PC-3 (cell line): ENCODE data around the gene GPC6. TPM values are rescaled to one million over a fixed set of nuclear protein-coding genes. Genes with fewer than 3 reads are reported as not detected.

Experiments
- ATAC-seq: fragments of 200-7000 bp; cut with Tn5 transposase; 2 replicates; pipeline ENCODE4 v1.9.1; 2020; ENCODE audit warnings: mild to moderate bottlenecking, moderate library complexity
- BruUV-seq: library from RNA; stranded (reverse); fragments of 400-500 nt; replicated peaks from 2 replicates; lab custom pipeline; 2021; lab: Mats Ljungman, UMichigan
- CTCF ChIA-PET: fragments of 300-600 bp; sonication (Branson Sonifier 250); formaldehyde crosslinking; loops from one replicate; lab custom pipeline; 2022; ENCODE audit warnings: antibody characterized with exemption; lab: Charles Lee
- POLR2A ChIA-PET: fragments of 300-600 bp; sonication (Branson Sonifier 250); formaldehyde crosslinking; loops from one replicate; lab custom pipeline; 2022; ENCODE audit warnings: antibody characterized with exemption; ENCODE audit not compliant: unreplicated experiment; lab: Charles Lee
- DNase-seq: peaks from one replicate; pipeline ENCODE4 v3.0.0-alpha.2; 2015
- H2AFZ ChIP-seq: fragments of 300-600 bp; sonication (generic); 2 replicates; pipeline ENCODE4 v1.6.0; 2016; ENCODE audit warnings: antibody characterized with exemption, low read length
- H3F3A ChIP-seq: fragments of 300-600 bp; sonication (generic); one replicate; pipeline ENCODE4 v1.6.0; 2017; ENCODE audit warnings: antibody characterized with exemption, low read length, control low read depth, mild to moderate bottlenecking; ENCODE audit not compliant: unreplicated experiment
- H3K27ac ChIP-seq: fragments of 300-600 bp; sonication (generic); 2 replicates; pipeline ENCODE4 v1.5.1; 2016; ENCODE audit warnings: mild to moderate bottlenecking, low read length
- H3K27me3 ChIP-seq: fragments of 300-600 bp; sonication (generic); 2 replicates; pipeline ENCODE4 v1.6.1; 2016; ENCODE audit warnings: low read length, mixed read lengths
- H3K36me3 ChIP-seq: fragments of 300-600 bp; sonication (generic); 2 replicates; pipeline ENCODE4 v1.6.1; 2016; ENCODE audit warnings: low read depth, mixed run types, low read length, mixed read lengths
- H3K4me1 ChIP-seq: fragments of 300-600 bp; sonication (generic); 2 replicates; pipeline ENCODE4 v1.5.1; 2016; ENCODE audit warnings: low read length; ENCODE audit not compliant: insufficient read depth
- H3K4me2 ChIP-seq: fragments of 300-600 bp; sonication (generic); 2 replicates; pipeline ENCODE4 v1.6.0; 2016; ENCODE audit warnings: low read length
- H3K4me3 ChIP-seq: fragments of 300-600 bp; sonication (generic); 2 replicates; pipeline ENCODE4 v1.5.1; 2016; ENCODE audit warnings: mild to moderate bottlenecking, low read length, mixed read lengths
- H3K79me2 ChIP-seq: fragments of 300-600 bp; sonication (generic); 2 replicates; pipeline ENCODE4 v1.6.1; 2017; ENCODE audit warnings: low read length, mixed read lengths
- H3K9ac ChIP-seq: fragments of 300-600 bp; sonication (generic); 2 replicates; pipeline ENCODE4 v1.6.0; 2016; ENCODE audit warnings: mild to moderate bottlenecking, low read length
- H3K9me2 ChIP-seq: fragments of 300-600 bp; sonication (generic); replicated peaks from 2 replicates; pipeline ENCODE4 v1.6.1; 2016; ENCODE audit warnings: mixed run types, low read length, mixed read lengths
- H3K9me3 ChIP-seq: fragments of 300-600 bp; sonication (generic); 2 replicates; pipeline ENCODE4 v1.6.1; 2016; ENCODE audit warnings: low read length, mixed read lengths
- H4K20me1 ChIP-seq: fragments of 300-600 bp; sonication (generic); 2 replicates; pipeline ENCODE4 v1.6.1; 2016; ENCODE audit warnings: low read length, mixed read lengths
- CTCF ChIP-seq: fragments of 300-600 bp; sonication (generic); conservative IDR thresholded peaks from 2 replicates; pipeline ENCODE4 v1.5.1; 2017; ENCODE audit warnings: antibody characterized with exemption, low read depth, mild to moderate bottlenecking, low read length
- EZH2 ChIP-seq: fragments of 300-600 bp; sonication (generic); IDR thresholded peaks from one replicate; pipeline ENCODE4 v1.6.1; 2017; ENCODE audit warnings: antibody characterized with exemption, mild to moderate bottlenecking, low read length; ENCODE audit not compliant: unreplicated experiment
- EZH2phosphoT487 ChIP-seq: fragments of 300-600 bp; sonication (generic); IDR thresholded peaks from 2 replicates; pipeline ENCODE4 v1.6.1; 2018; ENCODE audit warnings: mild to moderate bottlenecking, antibody characterized with exemption, low read length, borderline replicate concordance
- intact Hi-C: fragments of 100-400 bp; cut with micrococcal nuclease; formaldehyde crosslinking; loops from 2 replicates; pipeline ENCODE4 v1.9.0; 2023
- total RNA-seq: library from RNA; depleted of rRNA; stranded (reverse); fragments of >200 nt; gene quantifications from 2 replicates; pipeline ENCODE4 v1.2.3, GENCODE V29; 2014

The GPC6 gene
- total RNA-seq, 1 experiment from 2014 or later = 3.5 TPM

GRCh38 chr13:94090773-94091480, 864.3 kb downstream of the GPC6 start:
- no peaks in the 10 kb centered on the region for H4K20me1 ChIP-seq
- no peaks in the 10 kb centered on the region for H3K9me3 ChIP-seq
- H3K4me1 ChIP-seq = no peaks in the 10 kb centered on the region
- ChIA-PET CTCF (no interaction called here), POLR2A (no interaction called here)
- TF ChIP-seq CTCF (no peak), EZH2 (no peak), EZH2phosphoT487 (no peak)
- H3K9ac ChIP-seq = no peak overlapping the region
- no peaks in the 10 kb centered on the region for H3K36me3 ChIP-seq
- DNase-seq (no peak), ATAC-seq (no peak)
- BruUV-seq = no TSS peak
- intact Hi-C loops = no loop called here
- H2AFZ ChIP-seq = no peak overlapping the region
- no peak overlapping the region for H3K4me3 ChIP-seq
- no peak overlapping the region for H3K4me2 ChIP-seq
- H3K27ac ChIP-seq = no peak overlapping the region
- no peaks in the 10 kb centered on the region for H3K79me2 ChIP-seq
- no peaks in the 10 kb centered on the region for H3K27me3 ChIP-seq
- no peaks in the 10 kb centered on the region for H3K9me2 ChIP-seq
- H3F3A ChIP-seq = no peaks in the 10 kb centered on the region

GRCh38 chr13:94093652-94094315, 867.2 kb downstream of the GPC6 start:
- no peaks in the 10 kb centered on the region for H3F3A ChIP-seq
- no peaks in the 10 kb centered on the region for H3K36me3 ChIP-seq
- H3K4me2 ChIP-seq = no peak overlapping the region
- no peaks in the 10 kb centered on the region for H3K9me3 ChIP-seq
- no peaks in the 10 kb centered on the region for H3K27me3 ChIP-seq
- H3K9me2 ChIP-seq = no peaks in the 10 kb centered on the region
- CTCF ChIA-PET = no interaction called here
- H2AFZ ChIP-seq = no peak overlapping the region
- DNase-seq = no peak
- no peak overlapping the region for H3K27ac ChIP-seq
- no peak for TF ChIP-seq EZH2phosphoT487
- no peak for TF ChIP-seq CTCF
- POLR2A ChIA-PET = no interaction called here
- no peaks in the 10 kb centered on the region for H3K79me2 ChIP-seq
- no TSS peak for BruUV-seq
- intact Hi-C loops = no loop called here
- H3K4me3 ChIP-seq = no peak overlapping the region
- H4K20me1 ChIP-seq = no peaks in the 10 kb centered on the region
- ATAC-seq = 0 out of 2 replicates have a peak, but pooled peaks have one; percentile 11
- H3K9ac ChIP-seq = no peak overlapping the region
- no peaks in the 10 kb centered on the region for H3K4me1 ChIP-seq

- CTCF ChIA-PET = no interaction called here
- peaks cover 14% of the 10 kb centered on the region for H3K4me1 ChIP-seq
- H3K27me3 ChIP-seq = no peaks in the 10 kb centered on the region
- no peaks in the 10 kb centered on the region for H4K20me1 ChIP-seq
- H3K27ac ChIP-seq = no peak overlapping the region
- TF ChIP-seq EZH2 = no peak
- TF ChIP-seq CTCF = no peak
- TF ChIP-seq EZH2phosphoT487 = no peak
- no peaks in the 10 kb centered on the region for H3K79me2 ChIP-seq
- no peak for DNase-seq
- H3F3A ChIP-seq = no peaks in the 10 kb centered on the region
- no peaks in the 10 kb centered on the region for H3K9me3 ChIP-seq
- BruUV-seq = no TSS peak
- no peak for ATAC-seq
- H3K9me2 ChIP-seq = no peaks in the 10 kb centered on the region
- no peak overlapping the region for H2AFZ ChIP-seq
- no peak overlapping the region for H3K4me2 ChIP-seq
- H3K9ac ChIP-seq = no peak overlapping the region
- POLR2A ChIA-PET = no interaction called here
- H3K4me3 ChIP-seq = no peak overlapping the region
- intact Hi-C loops = loop anchor here (10.0 kb wide), 1 partner anchor 145 kb away; no protein-coding TSS in a partner anchor
- H3K36me3 ChIP-seq = no peaks in the 10 kb centered on the region
Measured at GRCh38 chr13:94109715-94110374, 883.2 kb downstream of the GPC6 start.
